Measurements from ENCODE around the gene GRIN1. TPM values are rescaled to one million over a fixed set of nuclear protein-coding genes. Genes with fewer than 3 reads are reported as not detected.

GRIN1 gene
- total and polyA plus RNA-seq, 4 donors: 16.2 to 207 (median 146) TPM

DNA sequence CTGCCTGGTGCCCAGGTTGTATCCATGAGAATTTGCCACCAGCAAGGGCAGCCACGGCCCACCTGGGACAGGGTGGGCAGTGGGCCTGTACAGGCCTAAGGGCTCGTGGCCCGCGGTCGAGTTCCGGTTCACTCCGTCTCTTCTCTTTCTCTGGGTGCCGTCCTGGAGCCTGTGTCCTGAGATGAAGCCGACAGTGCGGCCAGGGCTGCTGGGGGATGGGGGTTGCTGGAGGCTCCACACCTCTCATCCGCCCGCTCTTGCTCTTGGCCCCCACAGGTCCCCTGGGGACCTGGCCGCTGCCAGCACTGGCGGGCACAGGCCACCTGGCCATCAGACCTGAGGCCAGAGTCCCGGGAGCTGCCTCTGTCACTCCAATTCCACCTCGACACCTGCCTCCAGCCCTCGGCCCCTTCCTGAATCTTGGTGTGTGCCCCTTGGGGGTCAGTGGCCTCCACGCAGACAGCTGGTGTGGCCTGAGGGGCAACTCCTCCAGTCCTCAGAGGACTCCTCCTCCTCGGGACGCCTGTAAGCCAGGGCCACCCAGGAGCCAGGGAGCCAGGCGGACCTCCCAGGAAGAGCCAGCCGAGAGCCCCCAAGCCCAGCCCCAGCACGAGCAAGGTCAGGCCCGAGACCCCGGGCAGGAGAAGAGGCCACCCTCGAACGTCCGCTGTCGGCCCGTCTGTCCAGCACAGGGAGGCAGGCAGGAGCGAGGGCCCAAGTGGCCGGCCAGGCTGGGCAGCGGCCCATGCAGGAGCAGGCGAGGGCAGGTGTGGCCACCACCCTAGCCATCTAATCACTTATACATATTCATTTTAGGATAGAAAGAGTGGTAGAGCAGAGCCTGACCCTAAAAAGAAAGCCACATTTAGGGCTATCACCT, 25.7 kb downstream of the GRIN1 start:
- Histone ChIP-seq H3K27ac (ENCODE audit: low read depth, low read length) (no peak overlapping the region), H3K36me3 (ENCODE audit: control insufficient read depth, insufficient read depth, low read length) (peaks cover 60% of the 10 kb centered on the region), H3K4me3 (ENCODE audit: low read depth, low read length) (no peak overlapping the region), H3K4me1 (ENCODE audit: control insufficient read depth, insufficient read depth, low read length) (peaks cover 20% of the 10 kb centered on the region), H3K27me3 (ENCODE audit: control insufficient read depth, insufficient read depth, low read length) (peaks cover 68% of the 10 kb centered on the region), H3K9me3 (ENCODE audit: control insufficient read depth, insufficient read depth, low read length) (no peaks in the 10 kb centered on the region)
- no peak for DNase-seq (ENCODE audit: low read depth in 4 of 6, low spot score in 6 of 6)
- 68% methylated on average over 22 of the region's 34 CpGs for WGBS (ENCODE audit: insufficient coverage)

GRCh38 chr9:137165250-137165836, 26.4 kb downstream of the GRIN1 start:
- no peaks in the 10 kb centered on the region for H3K9me3 ChIP-seq (ENCODE audit: control insufficient read depth, insufficient read depth, low read length)
- H3K27ac ChIP-seq (ENCODE audit: low read depth, low read length): no peak overlapping the region
- peaks cover 26% of the 10 kb centered on the region for H3K4me1 ChIP-seq (ENCODE audit: control insufficient read depth, insufficient read depth, low read length)
- H3K36me3 ChIP-seq (ENCODE audit: control insufficient read depth, insufficient read depth, low read length): peaks cover 53% of the 10 kb centered on the region
- DNase-seq (ENCODE audit: low read depth in 4 of 6, low spot score in 6 of 6): no peak
- 81% methylated on average over 32 of the region's 32 CpGs for WGBS (ENCODE audit: insufficient coverage)
- peaks cover 65% of the 10 kb centered on the region for H3K27me3 ChIP-seq (ENCODE audit: control insufficient read depth, insufficient read depth, low read length)
- H3K4me3 ChIP-seq (ENCODE audit: low read depth, low read length): no peak overlapping the region

DNA sequence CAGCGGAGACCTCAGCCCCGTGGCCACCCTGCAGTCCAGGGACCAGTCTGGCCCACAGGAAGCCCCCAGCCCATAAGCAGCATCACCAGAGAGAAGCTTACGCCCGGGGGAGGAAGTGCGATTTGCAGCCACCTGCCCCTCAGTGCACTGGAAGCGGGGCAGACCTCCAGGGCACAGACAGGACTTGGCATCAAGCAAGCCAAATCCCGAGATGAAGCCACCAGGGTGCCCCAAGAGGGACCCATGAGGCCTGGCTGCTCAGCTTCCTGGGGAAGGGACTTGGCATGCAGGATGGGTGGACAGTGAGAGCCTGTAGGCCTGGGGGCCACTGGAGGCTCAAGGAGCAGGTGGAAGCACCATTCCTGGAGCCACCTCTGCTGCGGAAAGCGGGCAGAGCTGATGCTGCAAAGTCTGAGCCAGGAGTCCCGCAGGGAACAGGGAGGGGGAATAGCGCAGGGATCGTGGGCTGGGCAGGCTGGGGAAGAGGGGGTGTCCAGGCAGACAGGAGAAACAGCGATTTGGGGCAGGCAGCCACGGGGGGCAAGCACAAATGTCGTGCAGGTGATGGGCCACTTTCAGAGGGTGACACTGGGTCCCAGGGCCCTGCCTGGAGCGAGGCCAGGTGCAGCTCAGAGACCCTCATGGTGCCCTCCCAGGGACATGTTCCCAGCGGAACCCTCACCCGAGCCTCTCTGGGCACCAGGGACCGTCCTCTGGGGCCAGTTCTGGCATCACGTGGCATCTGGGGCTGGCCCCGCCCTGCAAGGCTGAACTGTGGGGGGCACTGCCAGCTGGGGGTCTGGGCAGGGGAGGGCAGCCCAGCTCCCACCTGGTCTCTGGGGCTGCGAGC, 27.7 kb downstream of the GRIN1 start:
- Histone ChIP-seq H3K9me3 (ENCODE audit: control insufficient read depth, insufficient read depth, low read length) (no peaks in the 10 kb centered on the region), H3K27me3 (ENCODE audit: control insufficient read depth, insufficient read depth, low read length) (peaks cover 62% of the 10 kb centered on the region), H3K4me1 (ENCODE audit: control insufficient read depth, insufficient read depth, low read length) (peaks cover 30% of the 10 kb centered on the region), H3K4me3 (ENCODE audit: low read depth, low read length) (no peak overlapping the region), H3K36me3 (ENCODE audit: control insufficient read depth, insufficient read depth, low read length) (peaks cover 48% of the 10 kb centered on the region), H3K27ac (ENCODE audit: low read depth, low read length) (no peak overlapping the region)
- WGBS (ENCODE audit: insufficient coverage): 57% methylated on average over 22 of the region's 22 CpGs
- DNase-seq (ENCODE audit: low read depth in 4 of 6, low spot score in 6 of 6): peak in 1 of 6 donors; percentile 31

DNA sequence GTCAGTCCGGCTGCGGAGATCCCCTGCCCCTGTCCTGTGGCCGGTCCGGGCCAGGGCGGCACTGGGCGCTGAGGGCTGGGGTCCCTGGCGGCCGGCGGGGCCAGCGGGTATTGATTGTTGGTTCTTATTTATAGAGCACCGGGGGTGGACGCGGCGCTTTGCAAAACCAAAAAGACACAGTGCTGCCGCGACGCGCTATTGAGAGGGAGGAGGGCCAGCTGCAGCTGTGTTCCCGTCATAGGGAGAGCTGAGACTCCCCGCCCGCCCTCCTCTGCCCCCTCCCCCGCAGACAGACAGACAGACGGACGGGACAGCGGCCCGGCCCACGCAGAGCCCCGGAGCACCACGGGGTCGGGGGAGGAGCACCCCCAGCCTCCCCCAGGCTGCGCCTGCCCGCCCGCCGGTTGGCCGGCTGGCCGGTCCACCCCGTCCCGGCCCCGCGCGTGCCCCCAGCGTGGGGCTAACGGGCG, 28.4 kb downstream of the GRIN1 start:
- peak in 1 of 6 donors; percentile 51 for DNase-seq (ENCODE audit: low read depth in 4 of 6, low spot score in 6 of 6)
- no peaks in the 10 kb centered on the region for H3K9me3 ChIP-seq (ENCODE audit: control insufficient read depth, insufficient read depth, low read length)
- no peak overlapping the region for H3K27ac ChIP-seq (ENCODE audit: low read depth, low read length)
- no peak overlapping the region for H3K4me3 ChIP-seq (ENCODE audit: low read depth, low read length)
- peaks cover 42% of the 10 kb centered on the region for H3K36me3 ChIP-seq (ENCODE audit: control insufficient read depth, insufficient read depth, low read length)
- 23% methylated on average over 27 of the region's 44 CpGs for WGBS (ENCODE audit: insufficient coverage)
- peaks cover 30% of the 10 kb centered on the region for H3K4me1 ChIP-seq (ENCODE audit: control insufficient read depth, insufficient read depth, low read length)
- peaks cover 57% of the 10 kb centered on the region for H3K27me3 ChIP-seq (ENCODE audit: control insufficient read depth, insufficient read depth, low read length)

GRCh38 chr9:137167747-137168572, 29.0 kb downstream of the GRIN1 start:
- Histone ChIP-seq H3K9me3 (ENCODE audit: control insufficient read depth, insufficient read depth, low read length) (no peaks in the 10 kb centered on the region), H3K4me1 (ENCODE audit: control insufficient read depth, insufficient read depth, low read length) (peaks cover 25% of the 10 kb centered on the region), H3K27ac (ENCODE audit: low read depth, low read length) (no peak overlapping the region), H3K27me3 (ENCODE audit: control insufficient read depth, insufficient read depth, low read length) (peaks cover 51% of the 10 kb centered on the region), H3K36me3 (ENCODE audit: control insufficient read depth, insufficient read depth, low read length) (peaks cover 41% of the 10 kb centered on the region), H3K4me3 (ENCODE audit: low read depth, low read length) (no peak overlapping the region)
- WGBS (ENCODE audit: insufficient coverage): 7% methylated on average over 55 of the region's 57 CpGs
- peak in 3 of 6 donors; percentile 6 to 77 (median 35) for DNase-seq (ENCODE audit: low read depth in 4 of 6, low spot score in 6 of 6)

DNA sequence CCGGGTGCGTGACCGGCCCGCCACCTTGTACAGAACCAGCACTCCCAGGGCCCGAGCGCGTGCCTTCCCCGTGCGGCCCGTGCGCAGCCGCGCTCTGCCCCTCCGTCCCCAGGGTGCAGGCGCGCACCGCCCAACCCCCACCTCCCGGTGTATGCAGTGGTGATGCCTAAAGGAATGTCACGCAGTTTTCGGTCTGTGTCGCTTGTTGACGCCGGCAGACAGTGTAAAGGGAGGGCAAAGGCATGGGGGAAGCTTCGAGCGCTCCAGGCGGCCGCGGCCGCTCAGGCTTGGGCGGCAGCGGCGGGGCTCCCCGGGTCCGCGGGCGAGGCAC, 29.6 kb downstream of the GRIN1 start:
- peak in 3 of 6 donors; percentile 19 to 86 (median 58) for DNase-seq (ENCODE audit: low read depth in 4 of 6, low spot score in 6 of 6)
- H3K36me3 ChIP-seq (ENCODE audit: control insufficient read depth, insufficient read depth, low read length): peaks cover 35% of the 10 kb centered on the region
- H3K27ac ChIP-seq (ENCODE audit: low read depth, low read length): no peak overlapping the region
- no peak overlapping the region for H3K4me3 ChIP-seq (ENCODE audit: low read depth, low read length)
- H3K27me3 ChIP-seq (ENCODE audit: control insufficient read depth, insufficient read depth, low read length): peaks cover 45% of the 10 kb centered on the region
- peaks cover 25% of the 10 kb centered on the region for H3K4me1 ChIP-seq (ENCODE audit: control insufficient read depth, insufficient read depth, low read length)
- WGBS (ENCODE audit: insufficient coverage): under 1% methylated on average over 36 of the region's 36 CpGs
- no peaks in the 10 kb centered on the region for H3K9me3 ChIP-seq (ENCODE audit: control insufficient read depth, insufficient read depth, low read length)

- Histone ChIP-seq H3K4me3 (ENCODE audit: low read depth, low read length) (no peak overlapping the region), H3K27me3 (ENCODE audit: control insufficient read depth, insufficient read depth, low read length) (peaks cover 39% of the 10 kb centered on the region), H3K36me3 (ENCODE audit: control insufficient read depth, insufficient read depth, low read length) (peaks cover 31% of the 10 kb centered on the region), H3K27ac (ENCODE audit: low read depth, low read length) (no peak overlapping the region), H3K9me3 (ENCODE audit: control insufficient read depth, insufficient read depth, low read length) (no peaks in the 10 kb centered on the region), H3K4me1 (ENCODE audit: control insufficient read depth, insufficient read depth, low read length) (peaks cover 25% of the 10 kb centered on the region)
- under 1% methylated on average over 124 of the region's 124 CpGs for WGBS (ENCODE audit: insufficient coverage)
- peak in 4 of 6 donors; percentile 48 to 93 (median 72) for DNase-seq (ENCODE audit: low read depth in 4 of 6, low spot score in 6 of 6)
Observed at GRCh38 chr9:137168904-137169856, 30.2 kb downstream of the GRIN1 start.

GRCh38 chr9:137169896-137170358, 31.0 kb downstream of the GRIN1 start, which contains the start of gene LRRC26:
TSS of gene LRRC26 (minus strand) at chr9:137170051. CDS start at chr9:137169943, 108 bp downstream.
- no peak for DNase-seq (ENCODE audit: low read depth in 4 of 6, low spot score in 6 of 6)
- peaks cover 25% of the 10 kb centered on the region for H3K4me1 ChIP-seq (ENCODE audit: control insufficient read depth, insufficient read depth, low read length)
- no peaks in the 10 kb centered on the region for H3K9me3 ChIP-seq (ENCODE audit: control insufficient read depth, insufficient read depth, low read length)
- H3K4me3 ChIP-seq (ENCODE audit: low read depth, low read length): no peak within 1 kb of the TSS
- H3K27ac ChIP-seq (ENCODE audit: low read depth, low read length): no peak within 1 kb of the TSS
- H3K27me3 ChIP-seq (ENCODE audit: control insufficient read depth, insufficient read depth, low read length): peaks cover 31% of the 10 kb centered on the region
- 7% methylated on average over 40 of the region's 41 CpGs for WGBS (ENCODE audit: insufficient coverage)
- peaks cover 29% of the 10 kb centered on the region for H3K36me3 ChIP-seq (ENCODE audit: control insufficient read depth, insufficient read depth, low read length)
